Fibroblast of skin of right quadriceps (primary cell): ENCODE data around the gene DAG1.

Experiments used
- DNase-seq: peaks from one replicate; pipeline ENCODE4 v3.0.0-alpha.2; 2013

DAG1 gene

DNA sequence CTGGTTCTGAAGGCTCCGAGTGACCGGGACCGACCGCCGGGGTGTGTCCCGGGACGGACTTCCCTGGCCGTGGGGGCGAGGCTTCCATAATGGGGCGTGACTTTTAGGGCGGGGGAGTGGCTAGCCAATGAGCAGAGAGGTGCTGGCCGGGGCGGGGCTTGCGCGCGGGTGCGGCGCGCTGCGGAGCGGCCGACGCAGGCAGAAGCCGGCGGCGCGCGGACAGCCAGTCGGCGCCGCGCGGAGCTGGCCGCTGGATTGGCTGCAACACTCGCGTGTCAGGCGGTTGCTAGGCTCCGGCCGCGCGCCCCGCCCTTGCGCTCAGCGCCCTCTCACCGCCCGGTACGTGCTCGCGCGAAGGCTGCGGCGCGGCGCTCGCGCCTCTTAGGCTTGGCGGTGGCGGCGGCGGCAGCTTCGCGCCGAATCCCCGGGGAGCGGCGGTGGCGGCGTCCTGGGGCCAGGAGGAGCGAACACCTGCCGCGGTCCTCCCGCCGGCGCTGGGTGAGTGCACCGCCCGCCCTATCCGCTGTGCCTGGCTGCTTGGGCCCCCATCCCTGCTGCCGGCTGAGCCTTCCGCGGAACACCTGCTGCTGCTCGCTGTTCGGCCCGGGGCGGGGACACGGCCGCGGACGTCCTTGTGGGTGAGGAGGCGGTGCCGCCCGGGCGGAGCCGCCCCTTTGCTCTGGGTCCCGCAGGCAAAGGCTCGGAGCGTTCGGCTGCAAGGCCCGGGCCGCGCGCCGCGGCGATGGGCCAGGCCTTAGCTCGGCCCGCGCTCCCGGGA, at the start of gene DAG1:
TSS of gene DAG1 (plus strand) at position 332 of the 778 bp plus-strand sequence. CDS start 40,268 bp downstream, outside the sequence.
- DNase-seq = peak; percentile 96

DNA sequence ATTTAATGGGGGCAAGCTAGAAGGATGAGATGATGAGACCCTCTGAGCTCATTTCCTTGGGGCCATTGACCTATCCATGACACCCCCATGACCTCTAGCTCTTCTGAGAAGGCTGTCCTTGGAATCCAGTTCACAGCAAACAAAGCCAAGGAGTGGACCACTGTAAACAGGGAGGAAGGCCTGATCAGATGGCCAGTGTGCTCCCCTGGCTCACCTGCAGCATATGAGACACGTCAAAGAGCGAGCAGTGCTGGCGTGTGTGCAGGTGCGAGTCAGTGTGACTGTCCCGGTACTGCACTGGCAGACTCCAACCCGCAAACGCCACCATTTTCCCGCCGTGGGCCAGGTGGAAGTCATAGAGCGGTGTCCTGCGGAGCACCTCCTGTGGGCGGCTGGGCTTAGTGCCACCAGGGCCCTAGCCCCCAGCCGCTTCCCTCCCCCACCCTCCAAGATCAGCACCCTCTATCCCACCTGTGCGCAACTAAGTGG, 48.1 kb upstream of the DAG1 start:
- DNase-seq = no peak

DNA sequence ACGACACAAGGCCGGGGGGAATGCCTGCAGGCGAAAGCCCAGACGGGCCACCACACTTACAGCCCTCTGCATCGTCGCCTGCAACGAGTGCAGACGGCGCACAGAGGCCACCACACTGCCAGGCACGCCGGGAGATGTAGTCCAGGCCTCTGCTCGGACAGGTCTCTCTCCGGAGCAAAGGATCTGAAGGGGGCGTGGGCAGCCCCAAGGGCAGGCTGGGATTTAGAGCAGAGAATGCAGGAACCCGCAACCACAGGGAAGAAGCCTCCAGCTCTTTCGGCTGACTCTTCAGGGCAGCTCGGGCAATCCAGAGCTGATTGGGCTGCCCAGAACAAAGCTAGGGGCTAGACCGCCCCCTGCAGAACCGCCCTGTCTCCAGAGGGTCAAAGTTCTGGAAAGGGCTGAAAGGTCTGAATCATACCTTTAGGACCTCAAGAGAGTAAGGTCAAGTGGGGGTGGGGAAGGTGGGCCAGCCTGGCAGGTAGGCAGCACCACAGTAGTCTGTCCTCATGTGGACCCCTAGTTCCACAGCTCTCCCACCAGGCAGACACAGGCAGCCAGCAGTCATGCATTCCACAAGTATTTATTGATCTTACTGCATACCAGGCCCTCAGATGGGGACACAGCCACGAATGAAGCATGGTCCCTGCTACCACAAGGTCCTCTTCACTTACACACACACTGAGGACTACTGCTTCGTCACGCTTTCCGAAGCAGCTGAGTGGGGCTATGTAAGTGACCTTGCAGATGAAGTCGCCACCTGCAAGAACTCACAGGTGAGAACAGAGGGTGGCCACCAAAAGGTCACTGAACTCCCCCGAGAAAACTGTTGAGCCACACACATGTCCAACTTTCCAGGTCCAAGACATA, 47.5 kb upstream of the DAG1 start, which contains the start of gene AMT:
TSS of gene AMT (minus strand) at position 95 of the 870 bp plus-strand sequence. CDS start at position 72, 23 bp downstream.
- no peak for DNase-seq

DNA sequence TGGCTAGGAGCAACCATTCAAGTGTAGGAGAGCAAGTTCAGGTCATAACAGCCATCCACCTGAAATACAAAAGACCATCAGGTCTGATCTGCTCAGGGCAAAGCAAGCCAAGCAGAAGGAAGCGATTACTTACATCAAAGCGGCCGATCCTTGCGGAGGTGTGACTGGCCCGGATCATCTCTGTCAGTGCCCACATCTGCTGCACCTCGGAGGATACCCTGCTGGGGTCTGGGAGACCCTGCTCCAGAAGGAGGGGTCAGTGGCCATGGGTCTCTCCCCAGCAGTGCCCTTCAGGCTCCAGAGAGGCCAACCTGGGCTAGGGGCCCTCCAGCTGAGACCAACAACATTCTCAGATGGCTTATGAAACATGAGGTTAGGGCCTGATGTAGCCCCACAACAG, 45.3 kb upstream of the DAG1 start:
- DNase-seq = no peak

DNA sequence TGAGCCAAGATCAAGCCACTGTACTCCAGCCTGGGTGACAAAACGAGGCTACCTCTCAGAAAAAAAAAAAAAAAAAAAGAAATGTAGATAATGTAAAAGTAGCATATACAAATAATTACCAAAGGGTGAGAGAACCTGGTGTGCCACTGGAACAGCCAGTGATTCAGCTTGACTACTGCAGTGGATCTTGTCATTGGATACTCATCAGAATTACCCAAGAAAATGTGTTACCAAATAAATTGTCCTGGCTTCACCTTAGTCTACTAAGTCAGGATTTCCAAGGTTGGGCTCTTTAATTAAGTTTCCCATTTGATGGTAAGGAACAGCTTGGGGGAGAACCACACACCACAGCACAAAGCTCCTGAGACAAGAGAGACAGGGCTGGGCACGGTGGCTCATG, 42.5 kb upstream of the DAG1 start:
- no peak for DNase-seq

DNA sequence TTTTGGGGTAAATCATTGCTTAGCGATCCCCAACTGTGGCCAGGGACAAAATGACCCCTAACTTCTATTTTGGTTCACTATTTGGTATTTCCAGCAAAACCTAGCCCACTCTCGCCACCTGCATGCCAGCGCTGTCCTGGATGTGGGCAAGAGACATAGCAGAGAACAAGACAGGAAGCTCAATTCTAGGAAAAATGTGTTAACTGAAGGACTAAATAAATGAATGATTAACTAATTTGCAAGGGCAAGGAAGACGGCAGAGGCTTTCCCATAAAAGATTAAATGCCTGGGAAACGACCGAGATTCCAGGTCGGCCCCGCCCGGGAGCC, 41.4 kb upstream of the DAG1 start:
- DNase-seq = no peak

DNA sequence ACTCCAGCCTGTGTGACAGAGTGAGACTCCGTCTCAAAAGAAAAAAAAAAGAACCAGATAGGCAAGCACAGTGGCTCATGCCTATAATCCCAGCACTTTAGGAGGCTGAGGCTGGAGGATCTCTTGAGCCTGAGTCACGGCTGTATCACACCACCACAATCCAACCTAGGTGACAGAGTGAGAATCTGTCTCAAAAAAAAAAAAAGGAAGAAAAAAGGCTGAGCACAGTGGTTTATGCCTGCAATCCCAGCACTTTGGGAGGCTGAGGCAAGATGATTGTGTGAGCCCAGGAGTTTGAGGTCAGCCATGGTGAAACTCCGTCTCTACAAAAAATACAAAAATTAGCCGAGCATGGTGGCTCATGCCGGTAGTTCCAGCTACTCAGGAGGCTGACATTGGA, 35.3 kb upstream of the DAG1 start:
- no peak for DNase-seq

DNA sequence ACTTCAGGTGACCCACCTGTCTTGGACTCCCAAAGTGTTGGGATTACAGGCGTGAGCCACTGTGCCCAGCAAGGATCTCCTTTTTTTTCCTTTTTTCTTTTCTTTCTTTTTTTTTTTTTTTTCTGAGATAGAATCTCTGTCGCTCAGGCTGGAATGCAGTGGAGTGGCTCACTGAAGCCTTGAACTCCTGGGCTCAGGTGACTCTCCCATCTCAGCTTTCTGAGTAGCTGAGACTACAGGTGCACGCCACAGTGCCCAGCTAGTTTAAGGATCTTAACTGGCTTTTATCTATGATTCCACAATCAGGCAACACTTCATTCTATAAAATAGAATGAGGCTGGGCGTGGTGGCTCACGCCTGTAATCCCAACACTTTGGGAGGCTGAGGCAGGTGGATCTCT, 24.7 kb upstream of the DAG1 start:
- DNase-seq = no peak

DNA sequence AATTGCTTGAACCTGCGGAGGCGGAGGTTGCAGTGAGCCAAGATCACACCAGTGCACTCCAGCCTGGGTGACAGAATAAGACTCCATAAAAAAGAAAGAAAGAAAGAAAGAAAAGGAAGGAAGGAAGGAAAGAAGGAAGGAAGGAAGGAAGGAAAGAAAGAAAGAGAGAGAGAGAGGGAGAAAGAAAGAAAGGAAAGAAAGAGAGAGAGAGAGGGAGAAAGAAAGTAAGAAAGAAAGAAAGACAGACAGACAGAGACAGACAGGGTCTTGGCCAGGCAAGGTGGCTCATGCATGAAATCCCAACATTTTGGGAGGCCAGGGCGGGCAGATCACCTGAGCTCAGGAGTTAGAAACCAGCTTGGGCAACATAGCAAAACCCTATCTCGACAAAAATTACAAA, 16.4 kb upstream of the DAG1 start:
- no peak for DNase-seq

DNA sequence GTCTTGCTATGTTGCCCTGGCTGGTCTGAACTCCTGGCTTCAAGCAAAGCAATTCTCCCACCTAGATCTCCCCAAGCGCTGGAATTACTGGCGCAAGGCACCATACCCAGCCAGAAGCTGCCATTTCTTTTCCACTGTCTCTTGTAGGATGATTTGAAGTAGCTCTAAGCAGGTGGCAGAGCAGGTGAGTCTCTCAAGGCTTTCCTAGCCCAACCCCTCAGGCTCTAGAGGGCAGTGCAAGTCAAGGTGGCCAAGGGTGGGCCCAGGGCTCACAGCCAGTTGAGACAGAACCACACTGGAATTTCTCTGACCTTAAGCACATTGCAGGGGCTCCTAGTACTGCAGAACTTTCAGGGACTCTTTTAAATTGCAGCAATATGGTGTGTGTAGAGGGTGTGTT, 15.6 kb upstream of the DAG1 start:
- no peak for DNase-seq

DNA sequence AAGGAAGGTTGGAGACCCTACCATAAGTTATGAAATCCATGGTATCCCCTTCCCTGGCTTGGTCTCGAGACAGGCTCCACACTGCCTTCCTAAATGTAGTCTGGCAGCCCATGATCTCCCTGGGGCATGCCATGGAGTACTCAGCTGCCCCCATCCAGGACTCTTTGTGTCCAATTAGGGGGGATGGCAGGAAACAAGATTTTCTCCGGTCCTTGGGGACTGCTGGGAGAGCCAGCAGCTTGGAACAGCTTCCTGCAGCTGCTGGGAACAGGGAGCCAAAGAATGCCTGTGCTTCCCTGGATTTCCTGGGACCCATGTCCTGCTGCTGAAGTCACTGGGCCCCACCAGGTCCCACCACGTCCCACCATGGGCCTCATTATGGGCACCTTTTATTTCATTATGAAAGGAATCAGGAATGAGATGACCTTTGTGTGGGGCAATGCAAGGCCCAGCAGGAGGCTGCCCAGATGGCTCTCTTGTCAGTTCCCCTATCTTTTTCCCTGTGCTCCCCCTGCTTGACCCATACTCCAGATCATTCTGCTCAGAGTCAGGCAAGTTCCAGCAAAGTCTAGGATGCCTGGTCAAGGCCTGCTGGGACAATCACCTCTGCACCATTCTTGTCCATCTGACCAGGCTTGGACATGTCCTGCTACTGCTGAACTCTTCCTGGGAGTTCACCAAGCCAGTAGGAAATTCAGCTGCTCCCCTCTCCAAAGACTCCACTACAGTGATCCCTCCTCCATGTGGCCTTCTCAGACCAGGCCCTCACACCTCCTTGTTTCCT, 15.0 kb upstream of the DAG1 start:
- no peak for DNase-seq

DNA sequence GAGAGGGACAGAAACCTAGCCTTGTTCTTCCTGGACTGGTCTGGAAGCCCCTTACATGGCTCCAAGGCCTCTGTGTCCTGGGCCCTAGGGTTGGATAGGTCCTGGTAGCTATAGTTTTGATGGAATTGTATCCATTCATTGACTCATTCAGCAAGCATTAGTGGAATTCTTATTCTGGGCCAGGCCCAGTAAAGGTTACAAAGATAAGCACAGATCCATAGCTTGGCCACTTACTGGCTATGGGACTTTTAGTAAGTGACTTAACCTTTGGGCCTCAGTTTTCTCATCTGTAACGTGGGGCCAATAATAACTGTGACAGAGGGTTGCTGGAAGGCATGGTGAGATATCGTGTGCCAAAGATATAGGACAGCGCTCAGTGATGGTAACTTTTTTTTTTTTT, 13.6 kb upstream of the DAG1 start:
- no peak for DNase-seq

DNA sequence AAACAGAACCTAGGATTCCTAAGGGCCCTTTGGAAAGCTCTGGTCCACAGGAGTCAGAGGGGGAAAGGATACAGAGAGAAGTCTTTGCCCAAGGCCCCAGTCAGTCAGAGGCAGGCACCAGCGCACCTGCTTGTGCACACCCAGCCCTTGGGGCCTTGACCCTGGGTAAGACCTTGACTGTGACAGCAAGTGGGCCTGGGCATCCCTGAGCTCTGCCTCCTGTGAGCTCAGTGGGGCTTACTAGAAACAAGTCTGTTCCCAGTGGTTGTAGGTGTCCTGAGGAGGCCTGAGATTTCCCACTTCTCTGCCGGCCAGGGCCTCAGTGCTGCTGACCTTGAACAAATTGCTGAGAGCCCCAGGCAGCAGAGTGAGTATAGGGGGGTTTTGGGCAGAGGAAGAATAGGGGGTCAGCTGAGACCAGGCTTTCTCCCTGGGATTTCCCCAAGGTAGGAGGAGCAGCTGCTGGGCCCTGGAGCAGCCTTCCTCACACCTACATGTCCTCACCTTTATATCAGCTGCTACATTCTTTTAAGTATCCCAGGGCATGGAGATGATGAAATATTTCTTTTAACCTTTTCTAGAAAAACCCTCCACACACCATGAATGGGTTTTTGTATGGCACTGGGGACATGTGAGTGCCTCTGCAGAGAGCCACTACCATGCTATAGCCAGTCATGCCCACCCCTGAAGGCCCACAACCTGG, 9.7 kb upstream of the DAG1 start:
- DNase-seq = no peak

DNA sequence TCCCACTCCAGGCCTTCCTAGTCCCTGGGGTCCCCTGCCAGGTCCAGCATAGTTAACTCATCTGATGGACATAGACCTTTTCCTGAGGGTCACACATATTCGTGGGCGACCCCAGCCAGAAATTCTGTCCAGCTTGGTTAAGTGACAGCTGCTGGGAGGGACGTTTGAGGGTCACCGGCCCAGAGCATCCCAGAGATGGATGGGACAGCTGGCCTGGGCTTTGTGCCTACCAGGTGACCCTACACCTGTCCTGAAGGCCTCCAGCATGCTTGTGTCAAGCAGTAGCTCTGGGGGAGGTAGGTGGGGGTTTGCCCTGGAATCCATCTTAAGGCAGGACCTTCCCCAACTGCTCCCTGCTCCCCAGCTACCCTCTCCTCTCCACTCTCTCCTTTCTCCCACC, 9.1 kb upstream of the DAG1 start:
- DNase-seq = no peak

DNA sequence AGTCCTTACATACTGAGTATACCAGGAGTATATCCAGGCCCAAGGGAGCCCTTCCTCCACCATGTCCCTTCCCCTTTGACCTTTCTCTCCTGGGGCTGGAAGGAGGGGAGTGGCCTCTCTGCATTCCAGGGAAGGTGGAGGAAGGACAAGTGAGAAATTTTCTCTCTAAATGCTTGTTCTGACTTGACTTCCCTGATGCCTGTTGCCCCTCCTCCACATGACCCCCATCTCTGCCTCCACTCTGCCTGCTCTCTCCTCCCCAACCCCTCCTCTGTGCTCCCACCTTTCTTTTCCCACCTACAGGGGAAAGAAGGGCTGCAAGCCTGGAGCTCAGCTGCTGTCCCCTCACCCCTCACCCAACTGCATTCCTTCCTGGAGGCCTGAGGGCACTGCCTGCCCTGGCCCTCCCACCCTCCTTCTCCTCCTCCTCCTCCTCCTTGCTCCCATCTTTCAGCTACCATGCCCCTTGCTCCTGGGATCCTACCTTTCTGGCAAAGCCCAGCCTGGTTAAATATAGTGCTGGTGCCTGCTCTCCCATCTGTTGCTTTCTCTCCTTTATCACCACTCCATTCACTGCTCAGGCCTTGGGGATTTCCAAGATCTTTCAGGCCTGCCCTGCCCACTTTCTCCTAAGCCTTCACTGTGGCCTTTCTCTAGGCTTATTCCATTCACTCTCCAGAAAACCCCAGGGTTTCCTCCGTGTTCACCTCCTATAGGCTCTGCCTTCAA, 8.5 kb upstream of the DAG1 start:
- DNase-seq = no peak

DNA sequence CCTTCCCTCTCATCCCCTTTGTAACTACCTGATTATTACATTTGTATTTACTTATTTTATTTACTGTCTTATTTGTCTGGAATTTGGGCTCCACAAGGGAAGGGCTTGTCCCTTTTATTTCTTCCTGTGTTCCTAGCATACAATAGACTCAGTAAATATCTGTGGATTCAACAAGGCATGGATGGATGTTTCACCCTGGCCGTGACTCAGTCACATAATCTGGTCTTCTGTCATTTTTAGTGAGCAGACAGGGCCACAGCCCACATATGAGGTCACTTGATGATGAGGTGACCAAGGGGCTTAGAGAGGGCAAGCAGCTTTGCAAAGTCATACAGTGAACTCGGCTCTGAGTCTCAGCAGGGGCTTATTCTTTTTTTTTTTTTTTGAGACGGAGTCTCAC, 7.8 kb upstream of the DAG1 start:
- peak; percentile 31 for DNase-seq

DNA sequence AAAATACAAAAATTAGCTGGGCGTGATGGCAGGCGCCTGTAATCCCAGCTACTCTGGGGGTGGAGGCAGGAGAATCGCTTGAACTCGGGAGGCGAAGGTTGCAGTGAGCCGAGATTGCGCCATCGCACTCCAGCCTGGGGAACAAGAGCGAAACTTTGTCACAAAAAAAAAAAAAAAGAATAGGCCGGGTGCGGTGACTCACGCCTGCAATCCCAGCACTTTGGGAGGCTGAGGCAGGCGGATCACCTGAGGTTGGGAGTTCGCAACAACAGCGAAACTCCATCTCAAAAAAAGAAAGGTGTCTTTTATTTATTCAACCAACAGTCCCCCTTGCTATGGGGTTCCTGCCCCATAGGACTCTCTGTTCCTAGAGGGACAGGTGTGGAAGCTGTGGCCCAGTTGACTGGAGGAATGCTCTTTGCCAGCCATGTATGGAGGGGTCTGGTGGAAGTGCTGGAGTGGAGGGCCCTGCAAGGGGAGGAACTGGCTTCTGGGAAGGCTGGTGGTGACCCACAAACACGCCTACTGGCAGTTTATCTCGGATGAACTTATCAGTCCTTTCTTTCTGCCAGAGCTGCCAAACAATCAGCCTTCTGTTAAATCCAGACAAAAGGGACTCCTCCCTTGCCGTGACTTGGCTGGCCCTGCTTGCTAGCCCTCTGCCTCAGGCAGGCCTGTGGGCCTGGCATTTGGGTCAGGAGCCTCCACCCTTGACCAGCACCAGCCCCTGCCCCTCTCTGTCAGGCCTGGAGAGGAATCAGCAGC, 4.6 kb upstream of the DAG1 start:
- DNase-seq = no peak

DNA sequence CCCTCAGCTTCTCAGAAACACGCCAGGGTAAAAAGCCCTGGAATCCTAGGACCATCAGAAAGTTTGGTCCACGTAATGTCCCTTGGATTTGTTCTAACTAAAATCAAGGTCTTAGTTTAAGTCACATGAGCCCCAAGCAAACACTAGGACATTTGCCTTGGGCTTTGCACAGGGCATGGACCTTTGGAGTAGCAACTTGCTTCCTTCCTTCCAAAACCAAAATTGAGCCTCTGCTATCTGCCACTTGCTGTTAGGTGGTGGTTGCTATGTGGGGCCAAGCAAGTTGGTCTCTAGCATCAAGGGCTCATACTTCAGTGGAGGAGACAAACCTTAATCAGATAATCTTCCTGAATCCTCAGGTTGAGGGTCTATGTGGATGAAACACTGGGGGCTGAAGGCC, 4.0 kb upstream of the DAG1 start:
- no peak for DNase-seq

DNA sequence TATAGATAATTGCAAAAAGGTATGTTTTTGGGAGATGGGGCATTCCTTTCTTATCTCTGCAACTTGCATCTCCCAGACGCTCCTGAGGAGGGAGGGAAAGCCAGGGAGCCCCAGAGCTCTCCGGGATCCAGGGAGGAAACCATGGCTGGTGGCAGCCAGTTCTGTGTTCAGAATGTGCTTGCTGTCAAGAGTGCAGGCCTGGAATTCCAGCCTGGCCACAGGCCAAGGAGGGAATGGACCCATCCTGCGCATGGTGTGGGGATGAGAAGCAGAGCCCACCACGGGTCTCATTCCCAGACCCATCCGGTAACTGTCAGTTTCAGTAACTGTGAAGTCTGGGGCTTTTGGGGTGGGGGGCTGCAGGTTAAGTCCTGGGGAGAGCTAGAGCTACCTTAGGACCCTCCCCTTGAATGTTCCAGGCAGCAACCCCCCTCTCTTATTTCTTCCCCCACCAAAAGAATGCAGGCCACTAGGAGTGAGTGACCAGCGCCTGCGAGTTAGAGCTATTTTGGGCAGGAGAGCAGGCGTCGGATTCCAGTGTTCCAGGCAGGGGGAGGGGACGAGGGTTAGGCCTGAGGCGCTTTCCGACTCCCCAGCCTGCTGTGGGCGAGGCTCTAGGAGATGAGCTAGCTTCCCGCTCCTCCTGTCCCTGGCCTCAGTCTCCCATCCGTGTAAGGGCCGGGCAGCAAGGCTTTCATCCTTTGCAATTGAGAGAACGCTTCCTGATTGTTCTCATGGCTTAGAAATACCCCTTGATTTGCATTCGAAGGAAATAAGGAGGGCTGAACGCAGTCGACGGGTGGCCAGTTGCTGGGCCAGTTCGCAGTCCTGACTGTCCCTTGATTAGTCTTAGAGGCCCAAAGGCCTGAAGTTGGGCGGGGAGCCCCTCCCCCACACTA, 781 bp upstream of the DAG1 start:
- peak; percentile 87 for DNase-seq
